ENCODE results near the gene FAAP24. TPM values are rescaled to one million over a fixed set of nuclear protein-coding genes. Genes with fewer than 3 reads are reported as not detected.
"Not testable (repeated sequence)": the region's sequence is repeated elsewhere in the genome, so short reads cannot be mapped to it uniquely, and the experiment has no call there.

FAAP24 gene, protein sequence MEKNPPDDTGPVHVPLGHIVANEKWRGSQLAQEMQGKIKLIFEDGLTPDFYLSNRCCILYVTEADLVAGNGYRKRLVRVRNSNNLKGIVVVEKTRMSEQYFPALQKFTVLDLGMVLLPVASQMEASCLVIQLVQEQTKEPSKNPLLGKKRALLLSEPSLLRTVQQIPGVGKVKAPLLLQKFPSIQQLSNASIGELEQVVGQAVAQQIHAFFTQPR
- 1.6 TPM for total RNA-seq

DNA sequence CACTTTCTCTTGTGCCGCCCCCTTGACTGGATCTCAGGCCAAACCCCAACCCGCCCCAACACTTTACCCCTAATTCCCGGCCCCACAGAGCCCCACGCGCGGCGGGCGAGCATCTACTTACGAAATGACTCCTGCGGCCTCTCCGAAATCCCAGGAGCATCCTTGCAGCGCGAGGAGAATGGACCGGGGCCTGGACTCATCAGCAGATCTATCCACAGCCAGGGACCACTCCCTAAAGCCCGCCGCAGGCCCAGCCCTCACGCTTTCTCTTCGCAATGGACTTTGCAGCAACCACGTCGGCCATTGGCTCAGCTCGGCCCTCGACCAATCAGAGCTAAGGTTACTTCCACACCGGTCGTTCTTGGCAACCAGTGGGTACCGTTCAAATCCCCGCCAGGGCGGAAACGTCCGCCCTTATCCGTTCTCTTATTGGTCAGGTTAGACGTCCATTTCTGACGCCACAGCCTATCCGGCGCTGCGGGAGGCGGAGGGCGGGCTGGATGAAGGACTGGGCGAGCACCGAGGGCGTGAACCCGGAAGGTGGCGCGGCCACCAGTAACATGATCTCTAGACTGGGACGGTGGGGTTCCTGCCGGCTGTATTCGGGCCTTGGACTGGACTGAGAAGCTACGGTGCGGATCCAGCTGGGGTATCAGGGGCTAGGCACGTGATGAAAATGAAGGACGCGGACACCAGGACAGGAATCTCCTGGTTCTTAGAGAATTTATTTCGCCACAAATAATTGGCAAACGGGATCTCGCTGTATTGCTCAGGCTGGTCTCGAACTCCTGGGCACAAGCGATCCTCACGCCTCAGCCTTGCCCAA is at the start of gene FAAP24, which contains the start of gene CEP89:
TSS of gene FAAP24 (plus strand) at position 528 of the 826 bp plus-strand sequence. CDS start 955 bp downstream, outside the sequence.
TSS of gene CEP89 (minus strand) at position 244 of the 826 bp plus-strand sequence. CDS start at position 160, 84 bp downstream.
- FAIRE-seq = peak; percentile 96
- DNase-seq (ENCODE audit: low spot score in 2 of 2) = peak; percentile 85 to 96

DNA sequence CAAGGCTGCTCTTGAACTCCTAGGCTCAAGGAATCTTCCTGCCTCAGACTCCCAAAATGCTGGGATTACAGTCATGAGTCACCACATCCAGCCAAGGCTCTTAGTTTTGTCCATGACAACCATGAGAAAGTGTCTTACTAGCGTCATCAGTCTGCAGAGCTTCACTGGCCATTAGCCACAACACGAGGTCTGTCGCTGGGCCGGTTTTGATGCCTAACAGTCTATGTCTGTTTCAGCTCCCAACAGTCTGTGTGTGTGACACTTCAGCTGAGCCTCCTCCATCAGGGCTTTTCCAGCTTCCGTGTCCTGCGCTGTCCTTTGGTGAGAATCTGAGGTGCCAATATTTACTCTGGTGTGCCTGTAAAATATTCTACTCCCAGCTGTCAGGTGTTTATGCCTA is 47.8 kb upstream of the FAAP24 start:
- peak in 1 of 2 donors; percentile 24 for DNase-seq (ENCODE audit: low spot score in 2 of 2)
- FAIRE-seq = no peak

DNA sequence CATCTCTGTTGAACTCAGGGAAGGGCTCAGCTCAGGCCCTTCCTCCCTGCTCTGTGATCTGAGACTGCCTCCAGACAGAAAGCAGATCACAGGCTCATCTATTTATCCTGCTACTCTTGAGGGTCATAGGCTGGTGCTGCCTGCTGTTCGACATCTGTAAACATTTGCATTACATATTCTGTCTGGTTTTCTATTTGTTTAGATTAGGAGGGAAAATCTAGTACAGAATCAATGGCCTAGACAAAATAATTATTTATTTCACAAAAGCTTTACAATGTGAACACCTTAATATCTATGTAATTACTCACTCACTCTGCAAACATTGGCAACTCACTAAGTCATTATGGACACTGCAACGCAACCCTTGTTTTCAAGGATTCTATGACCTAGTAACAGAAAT is 43.2 kb upstream of the FAAP24 start:
- FAIRE-seq (no peak), DNase-seq (ENCODE audit: low spot score in 2 of 2) (no peak)

DNA sequence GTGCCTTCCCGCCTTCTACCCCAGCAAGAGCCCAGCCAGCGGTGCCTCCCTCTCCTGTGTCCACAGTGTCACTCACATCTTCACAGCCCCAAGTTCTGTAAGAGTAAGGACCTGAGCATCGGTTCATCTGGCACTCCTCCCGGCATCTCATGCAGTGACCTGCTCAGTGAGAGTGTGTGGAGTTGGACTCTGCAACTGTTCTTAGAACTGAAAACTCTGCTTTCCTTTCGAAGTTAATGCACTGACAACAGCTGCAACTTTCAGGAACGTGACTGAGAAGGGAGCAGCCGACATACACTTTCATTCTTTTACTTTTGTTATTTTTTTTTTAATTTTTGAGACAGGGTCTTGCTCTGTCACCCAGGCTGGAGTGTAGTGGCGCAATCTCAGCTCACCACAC is 41.5 kb upstream of the FAAP24 start:
- DNase-seq (ENCODE audit: low spot score in 2 of 2) = no peak
- no peak for FAIRE-seq

DNA sequence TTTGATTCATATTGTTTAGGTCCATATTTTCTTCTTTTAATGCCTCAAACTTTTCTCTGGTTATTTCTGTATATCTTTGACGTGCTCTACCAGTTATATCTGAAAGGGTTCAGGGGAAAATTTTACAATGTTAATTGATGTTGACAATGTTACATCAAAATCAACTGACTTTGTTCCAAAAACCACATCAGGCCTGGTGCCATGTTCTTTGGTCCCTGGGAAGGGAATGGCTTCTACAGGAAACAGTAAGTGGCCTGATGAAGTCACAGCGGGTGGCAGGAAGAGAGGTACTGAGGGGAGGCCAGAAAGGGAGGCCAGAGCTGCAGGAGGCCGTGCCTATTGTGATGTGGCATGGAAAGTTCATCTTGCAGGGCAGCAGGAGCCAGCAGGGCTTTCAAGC is 38.5 kb upstream of the FAAP24 start:
- no peak for DNase-seq (ENCODE audit: low spot score in 2 of 2)
- FAIRE-seq = no peak

DNA sequence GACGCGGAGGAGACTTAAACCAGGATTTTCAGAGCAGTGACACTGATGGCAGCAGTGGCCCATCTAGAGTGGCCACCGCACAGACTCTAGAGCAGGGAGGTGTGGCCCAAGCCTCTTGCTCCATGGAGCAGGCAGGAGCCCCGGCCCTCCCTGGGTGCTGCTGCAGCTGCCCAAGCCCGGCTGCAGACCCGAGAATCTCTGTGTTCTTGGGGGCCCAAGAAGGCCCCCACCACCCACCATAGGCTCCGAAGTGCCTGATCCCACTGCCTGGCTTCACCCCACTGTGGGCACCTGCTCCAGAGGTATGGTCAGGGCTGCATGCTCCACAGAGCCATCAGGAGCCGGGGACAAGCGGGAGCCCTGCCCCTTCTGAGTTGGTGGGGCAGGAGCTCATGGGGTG is 36.4 kb upstream of the FAAP24 start:
- FAIRE-seq = no peak
- no peak for DNase-seq (ENCODE audit: low spot score in 2 of 2)

DNA sequence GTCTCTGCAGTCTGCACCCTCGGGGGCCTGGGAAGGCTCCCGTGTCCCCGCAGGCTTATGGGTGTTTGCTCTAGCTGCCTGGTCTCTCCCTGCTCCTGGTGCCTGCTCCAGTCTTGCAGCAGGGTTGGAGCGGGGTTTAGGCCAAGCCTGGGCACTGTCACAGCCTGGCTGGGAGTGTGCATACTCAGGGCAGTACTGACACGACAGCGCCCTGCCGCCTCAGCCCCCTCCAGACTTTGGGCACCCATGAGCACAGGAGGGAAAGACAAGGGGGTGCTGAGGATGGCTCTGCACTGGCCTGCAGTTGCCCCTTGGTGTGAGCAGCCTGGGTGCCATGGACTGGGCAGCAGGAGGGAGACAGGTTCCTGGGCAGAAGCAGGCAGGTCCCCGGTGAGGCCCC is 36.0 kb upstream of the FAAP24 start:
- no peak for FAIRE-seq
- no peak for DNase-seq (ENCODE audit: low spot score in 2 of 2)

DNA sequence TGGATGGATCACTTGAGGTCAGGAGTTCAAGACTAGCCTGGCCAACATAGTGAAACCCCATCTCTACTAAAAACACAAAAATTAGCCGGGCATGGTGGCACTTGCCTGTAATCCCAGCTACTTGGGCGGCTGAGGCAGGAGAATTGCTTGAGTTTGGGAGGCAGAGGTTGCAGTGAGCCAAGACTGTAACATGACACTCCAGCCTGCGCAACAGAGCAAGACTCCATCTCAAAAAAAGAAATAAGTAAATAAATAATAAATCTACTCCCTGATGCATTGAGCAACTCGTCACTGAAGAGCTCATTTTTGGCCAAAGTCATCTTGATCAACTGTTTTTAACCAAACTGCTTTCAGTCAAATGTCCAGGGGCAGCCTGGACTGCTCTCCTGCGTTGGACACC is 30.8 kb upstream of the FAAP24 start:
- FAIRE-seq; DNase-seq (ENCODE audit: low spot score in 2 of 2): not testable (repeated sequence)

DNA sequence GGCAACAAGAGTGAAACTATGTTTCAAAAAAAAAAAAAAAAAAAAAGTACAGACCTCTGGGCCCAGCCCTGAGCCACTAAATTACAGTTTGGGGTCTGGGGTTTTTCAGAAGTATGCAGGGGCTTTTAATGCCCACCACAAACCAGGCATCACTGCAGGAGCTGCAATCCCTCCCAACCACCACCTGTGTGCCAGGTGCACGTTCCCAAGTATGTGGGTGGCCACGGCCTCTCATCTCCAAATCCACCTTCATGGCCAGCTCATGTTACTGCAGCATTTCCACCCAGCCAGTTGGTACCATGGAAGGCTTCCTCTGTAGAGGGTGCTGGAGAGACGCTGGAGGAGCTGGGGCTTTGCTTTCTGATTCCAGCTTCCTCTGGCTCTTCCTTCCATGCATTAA is 26.8 kb upstream of the FAAP24 start:
- DNase-seq (ENCODE audit: low spot score in 2 of 2) (no peak), FAIRE-seq (no peak)

DNA sequence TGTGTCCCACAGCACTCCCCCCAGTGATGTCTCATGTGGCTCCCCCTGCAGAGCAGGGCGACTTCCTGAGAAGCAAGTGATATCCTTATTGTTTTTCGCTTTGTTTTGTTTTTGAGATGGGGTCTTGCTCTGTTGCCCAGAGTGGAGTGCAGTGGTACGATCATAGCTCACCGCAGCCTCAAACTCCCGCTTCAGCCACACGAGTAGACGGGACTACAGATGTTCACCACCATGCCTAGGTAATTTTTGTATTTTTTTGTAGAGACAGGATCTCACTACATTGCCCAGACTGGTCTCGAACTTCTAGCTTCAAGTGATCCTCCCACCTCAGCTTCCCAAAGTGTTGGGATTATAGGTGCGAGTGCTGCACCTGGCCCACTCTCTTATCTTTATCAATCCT is 5.3 kb upstream of the FAAP24 start:
- DNase-seq (ENCODE audit: low spot score in 2 of 2) (no peak), FAIRE-seq (no peak)

DNA sequence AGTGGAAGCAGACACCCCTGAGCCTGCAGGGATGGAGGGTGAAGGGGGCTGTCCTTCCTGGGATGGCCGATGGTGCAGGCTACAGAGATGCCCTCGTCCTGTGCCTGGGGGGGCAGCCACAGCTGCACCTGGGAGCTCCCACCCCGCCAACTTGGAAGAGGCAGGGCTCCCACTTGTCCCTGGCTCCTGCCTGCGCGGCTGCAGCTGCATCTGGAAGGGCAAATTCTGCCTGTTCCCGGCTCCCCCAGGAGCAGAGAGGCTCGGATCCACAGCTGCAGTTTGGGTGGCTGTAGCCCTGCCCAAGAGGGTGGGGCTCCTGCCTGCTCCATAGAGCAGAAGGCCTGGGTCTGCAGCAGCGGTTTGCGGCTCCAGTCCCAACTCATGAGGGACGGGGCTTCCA is 2.5 kb upstream of the FAAP24 start:
- no peak for FAIRE-seq
- DNase-seq (ENCODE audit: low spot score in 2 of 2) = no peak

DNA sequence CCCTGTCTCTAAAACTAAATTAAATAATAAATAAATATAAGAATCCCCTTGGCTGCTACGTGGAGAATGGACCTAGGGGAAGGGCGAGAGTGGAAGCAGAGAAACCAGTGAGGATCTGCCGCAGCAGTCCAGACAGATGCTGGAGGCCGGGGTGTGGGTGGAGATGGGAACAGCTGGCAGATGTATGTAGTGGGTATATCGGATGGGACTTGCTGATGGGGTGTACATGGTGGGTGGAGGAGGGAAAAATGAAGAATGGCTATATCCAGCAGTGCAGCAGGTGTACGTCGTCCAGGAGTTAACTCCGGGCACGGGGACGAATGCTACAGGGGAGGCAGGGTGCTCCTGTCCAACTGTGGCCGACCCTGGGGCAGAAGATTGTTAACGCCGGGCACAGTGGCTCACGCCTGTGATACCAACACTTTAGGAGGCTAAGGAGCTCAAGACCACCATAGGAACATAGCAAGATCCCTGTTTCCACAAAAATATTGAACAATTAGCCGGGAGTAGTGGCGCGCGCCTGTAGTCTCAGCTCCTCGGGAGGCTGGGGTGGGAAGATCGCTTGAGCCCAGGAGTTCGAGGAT is 938 bp upstream of the FAAP24 start:
- FAIRE-seq (no peak), DNase-seq (ENCODE audit: low spot score in 2 of 2) (no peak)

DNA sequence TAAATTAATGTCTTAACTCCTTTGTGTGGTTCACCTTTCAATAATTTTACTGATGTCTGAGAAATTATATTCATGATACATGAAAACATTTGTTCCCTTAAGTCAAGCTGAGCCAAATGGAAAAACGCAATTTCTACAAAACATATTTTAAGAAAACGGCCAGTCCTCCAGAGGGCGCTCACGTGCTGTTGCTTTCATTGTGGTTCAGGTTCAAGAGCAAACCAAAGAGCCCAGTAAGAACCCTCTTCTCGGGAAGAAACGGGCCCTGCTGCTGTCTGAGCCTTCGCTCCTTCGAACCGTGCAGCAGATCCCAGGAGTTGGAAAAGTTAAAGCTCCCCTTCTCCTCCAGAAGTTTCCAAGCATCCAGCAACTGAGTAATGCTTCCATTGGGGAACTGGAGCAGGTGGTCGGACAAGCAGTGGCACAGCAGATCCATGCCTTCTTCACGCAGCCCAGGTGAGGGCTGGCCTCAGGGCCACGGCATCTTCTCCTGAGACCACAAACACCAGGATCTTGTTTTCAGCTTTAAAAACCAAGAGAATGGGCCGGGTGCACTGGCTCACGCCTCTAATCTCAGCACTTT is 4.3 kb downstream of the FAAP24 start:
- no peak for FAIRE-seq

DNA sequence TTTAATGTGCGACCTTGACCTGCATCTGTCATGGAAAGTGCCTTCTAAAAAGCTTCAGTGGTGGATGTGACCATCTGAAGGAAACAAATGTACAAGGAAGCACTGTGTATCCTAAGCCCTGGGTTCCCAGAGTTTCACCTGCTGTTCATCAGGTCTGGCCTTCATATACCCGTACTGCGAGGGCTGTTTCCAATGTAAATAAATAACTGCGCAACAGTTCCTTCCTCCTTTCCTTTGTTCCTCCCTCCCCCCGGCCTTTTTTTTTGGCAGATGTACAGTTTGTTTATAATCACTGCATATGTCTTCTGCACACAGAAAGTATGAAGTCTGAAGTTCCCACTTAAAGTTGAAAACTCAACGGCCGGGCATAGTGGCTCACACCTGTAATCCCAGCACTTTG is 5.2 kb downstream of the FAAP24 start:
- no peak for DNase-seq (ENCODE audit: low spot score in 2 of 2)
- no peak for FAIRE-seq

More for the DNA sequence above, 4.3 kb downstream of the FAAP24 start:
- DNase-seq (ENCODE audit: low spot score in 2 of 2) = peak; percentile 26 to 54

DNA sequence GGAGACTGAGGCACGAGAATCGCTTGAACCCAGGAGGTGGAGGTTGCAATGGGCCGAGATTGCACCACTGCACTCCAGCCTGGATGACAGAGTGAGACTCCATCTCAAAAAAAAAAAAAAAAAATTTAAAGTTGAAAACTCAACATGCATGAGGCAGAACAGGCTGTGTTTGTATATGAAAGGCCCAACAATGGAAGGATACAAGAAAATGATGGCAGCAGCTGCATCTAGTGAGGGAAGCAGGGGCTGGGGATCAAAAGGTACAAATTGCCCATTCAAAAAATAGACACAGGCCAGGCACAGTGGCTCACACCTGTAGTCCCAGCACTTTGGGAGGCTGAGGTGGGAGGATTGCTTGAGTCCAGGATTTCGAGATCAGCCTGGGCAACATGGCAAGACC is 5.8 kb downstream of the FAAP24 start:
- not testable (repeated sequence) for DNase-seq (ENCODE audit: low spot score in 2 of 2); FAIRE-seq

DNA sequence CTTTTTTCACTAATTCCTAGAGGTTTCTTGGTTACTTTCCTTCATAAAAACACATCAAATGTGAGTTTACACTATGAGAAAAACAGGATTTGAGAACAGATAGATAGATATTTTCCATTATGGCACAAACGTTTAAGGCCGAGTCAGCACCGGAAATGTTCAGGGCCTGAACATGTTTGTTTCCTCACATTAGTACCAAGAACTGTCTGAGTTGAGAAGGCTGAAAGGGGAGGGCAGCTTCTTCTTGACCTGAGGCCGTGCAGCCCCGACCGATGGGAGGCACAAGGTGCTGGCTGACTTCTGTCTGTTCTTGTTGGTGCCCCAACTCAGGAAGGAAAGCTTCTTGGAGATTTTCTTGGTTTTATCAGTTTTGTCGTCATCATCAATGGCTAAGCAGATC is 7.8 kb downstream of the FAAP24 start:
- not testable (repeated sequence) for FAIRE-seq; DNase-seq (ENCODE audit: low spot score in 2 of 2)

DNA sequence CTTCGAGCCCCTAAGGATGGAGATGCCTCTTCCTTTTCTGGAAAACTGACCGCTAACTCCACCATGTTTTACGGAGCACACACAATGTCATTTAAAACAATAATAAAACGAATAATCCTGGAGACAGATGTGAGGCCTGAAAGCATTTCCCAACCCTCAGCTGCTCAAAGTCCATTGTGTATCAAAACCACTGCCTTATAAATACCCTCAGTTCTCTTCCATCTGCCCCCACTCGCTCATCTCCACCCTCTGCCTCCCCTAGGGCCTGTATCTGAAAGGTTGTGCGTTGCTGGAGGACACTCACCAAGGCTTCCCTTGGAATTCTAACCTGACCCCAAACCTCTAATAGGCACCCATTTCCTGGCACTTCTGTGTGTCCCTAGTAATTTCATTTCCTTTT is 10.4 kb downstream of the FAAP24 start:
- FAIRE-seq; DNase-seq (ENCODE audit: low spot score in 2 of 2): not testable (repeated sequence)

DNA sequence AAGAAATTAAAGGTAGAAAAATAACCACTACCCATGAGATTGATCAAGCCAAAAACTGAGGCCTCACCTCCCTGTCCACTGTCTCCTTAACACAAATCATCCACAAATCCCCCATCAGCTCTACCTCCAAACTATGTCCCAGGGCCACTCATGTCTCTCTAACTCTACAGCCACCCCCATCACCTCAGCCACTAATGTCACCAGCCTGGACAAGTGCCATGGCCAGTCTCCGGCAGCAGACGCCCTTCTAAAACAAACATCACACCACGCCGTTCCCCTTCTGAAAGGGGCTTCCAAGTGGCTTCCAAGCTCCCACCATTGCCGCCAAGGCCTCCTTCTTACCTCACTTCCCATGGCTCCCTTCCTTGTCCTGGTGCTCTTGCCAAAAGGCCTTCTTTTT is 16.2 kb downstream of the FAAP24 start:
- FAIRE-seq; DNase-seq (ENCODE audit: low spot score in 2 of 2): not testable (repeated sequence)

DNA sequence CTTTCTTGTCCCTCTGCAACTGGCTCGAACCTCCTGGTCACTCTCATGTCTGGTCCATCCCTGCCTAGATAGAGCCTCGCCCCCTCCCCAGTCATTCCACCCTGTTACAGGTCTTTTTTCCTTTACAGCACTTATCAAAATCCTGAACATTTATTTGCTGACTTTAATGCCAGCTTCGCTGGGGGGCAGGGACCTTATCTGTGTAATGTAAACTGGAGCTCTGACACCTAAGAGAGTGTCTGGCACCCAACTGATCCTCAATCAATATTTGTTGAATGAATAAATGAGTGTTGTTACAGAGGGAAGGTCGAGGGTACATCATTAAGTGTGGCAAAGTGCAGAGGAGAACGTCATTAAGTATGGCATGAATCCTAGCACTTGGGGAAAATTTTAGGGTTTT is 16.7 kb downstream of the FAAP24 start:
- FAIRE-seq = no peak
- no peak for DNase-seq (ENCODE audit: low spot score in 2 of 2)

DNA sequence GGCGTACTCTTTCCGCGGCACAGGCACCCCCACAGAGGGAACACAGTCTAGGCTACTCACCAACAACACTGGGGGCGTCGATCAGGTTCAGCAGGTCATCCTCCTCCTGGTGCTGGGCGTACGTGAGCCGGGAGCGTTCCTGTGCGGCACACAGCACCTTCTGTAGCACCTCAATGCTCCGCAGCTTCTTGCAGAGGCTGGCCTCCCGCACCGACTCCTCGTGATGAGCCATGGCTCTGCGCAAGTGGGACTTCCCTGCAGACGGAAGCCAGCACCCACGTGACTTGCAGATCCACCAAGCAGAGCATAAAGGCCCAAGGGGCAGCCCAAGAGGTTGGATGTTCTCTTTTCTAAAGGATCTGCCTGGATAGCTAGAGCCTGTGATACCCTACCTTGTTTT is 23.9 kb downstream of the FAAP24 start:
- not testable (repeated sequence) for DNase-seq (ENCODE audit: low spot score in 2 of 2); FAIRE-seq

DNA sequence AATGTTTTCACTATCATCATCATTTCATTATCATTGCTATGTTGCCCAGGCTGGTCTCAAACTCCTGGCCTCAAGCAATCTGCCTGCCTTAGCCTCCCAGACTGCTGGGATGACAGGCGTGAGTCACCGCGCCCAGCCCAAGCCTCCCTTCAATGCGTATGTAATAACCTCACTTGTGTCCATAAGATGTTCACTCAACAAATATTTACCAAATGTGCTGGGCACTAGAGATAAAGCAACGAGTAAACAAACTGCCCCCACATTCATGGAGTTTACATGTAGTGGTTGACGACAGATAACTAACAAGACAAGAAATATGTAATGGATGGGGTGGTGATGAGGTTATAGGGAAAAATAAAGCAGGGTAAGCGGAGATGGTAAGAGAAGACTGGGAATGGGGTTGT is 25.0 kb downstream of the FAAP24 start:
- DNase-seq (ENCODE audit: low spot score in 2 of 2); FAIRE-seq: not testable (repeated sequence)
